NCI-H2196 (cell line): Measurements from ENCODE around the gene VWA5A.

ENCODE experiments used
- DNase-seq: peaks from one replicate; lab custom pipeline; 2025; ENCODE audit not compliant: unreplicated experiment; lab: John Stamatoyannopoulos, UW

VWA5A gene

GRCh38 chr11:124114942-124115781, at the start of gene VWA5A:
Gene VWA5A, plus strand, starts transcription at chr11:124115450. Its CDS starts 2,062 bp downstream, at chr11:124117512.
- DNase-seq = peak; percentile 86

GRCh38 chr11:124068601-124069110, 46.6 kb upstream of the VWA5A start:
- no peak for DNase-seq

GRCh38 chr11:124069429-124070401, 45.5 kb upstream of the VWA5A start:
- peak; percentile 23 for DNase-seq

- peak; percentile 61 for DNase-seq
These were observed 44.2 kb upstream of the VWA5A start for GRCh38 chr11:124070915-124071622.

GRCh38 chr11:124071623-124071948, 43.7 kb upstream of the VWA5A start:
- no peak for DNase-seq

- no peak for DNase-seq
These were observed 43.1 kb upstream of the VWA5A start for GRCh38 chr11:124072147-124072546.

GRCh38 chr11:124074554-124074953, 40.7 kb upstream of the VWA5A start:
- DNase-seq = no peak

- no peak for DNase-seq
These were observed 39.8 kb upstream of the VWA5A start for GRCh38 chr11:124075492-124075840.

GRCh38 chr11:124075841-124076651, 39.2 kb upstream of the VWA5A start:
- DNase-seq = no peak

GRCh38 chr11:124077266-124077665, 38.0 kb upstream of the VWA5A start:
- no peak for DNase-seq

- no peak for DNase-seq
These were observed 36.7 kb upstream of the VWA5A start for GRCh38 chr11:124078591-124078990.

GRCh38 chr11:124079631-124080326, 35.5 kb upstream of the VWA5A start:
- no peak for DNase-seq

- no peak for DNase-seq
These were observed 34.8 kb upstream of the VWA5A start for GRCh38 chr11:124080327-124081001.

GRCh38 chr11:124081483-124081882, 33.8 kb upstream of the VWA5A start:
- no peak for DNase-seq

GRCh38 chr11:124082371-124082770, 32.9 kb upstream of the VWA5A start:
- no peak for DNase-seq

- DNase-seq = no peak
These were observed 29.7 kb upstream of the VWA5A start for GRCh38 chr11:124085583-124085982.

- peak; percentile 18 for DNase-seq
These were observed 29.0 kb upstream of the VWA5A start for GRCh38 chr11:124085997-124086846.

GRCh38 chr11:124090996-124091395, 24.3 kb upstream of the VWA5A start:
- no peak for DNase-seq
